T-helper 1 cell (primary cell): ENCODE measurements around the gene SF3B4.
A peak's percentile ranks its signal among the peaks of the same experiment; 100 is the strongest.
"Not testable (repeated sequence)": the region's sequence is repeated elsewhere in the genome, so short reads cannot be mapped to it uniquely, and the experiment has no call there.

Experiments used
- DNase-seq, 5 donors: peaks; one replicate each; pipeline ENCODE4 v3.0.0-alpha.2; 2012 to 2020

SF3B4 gene

DNA sequence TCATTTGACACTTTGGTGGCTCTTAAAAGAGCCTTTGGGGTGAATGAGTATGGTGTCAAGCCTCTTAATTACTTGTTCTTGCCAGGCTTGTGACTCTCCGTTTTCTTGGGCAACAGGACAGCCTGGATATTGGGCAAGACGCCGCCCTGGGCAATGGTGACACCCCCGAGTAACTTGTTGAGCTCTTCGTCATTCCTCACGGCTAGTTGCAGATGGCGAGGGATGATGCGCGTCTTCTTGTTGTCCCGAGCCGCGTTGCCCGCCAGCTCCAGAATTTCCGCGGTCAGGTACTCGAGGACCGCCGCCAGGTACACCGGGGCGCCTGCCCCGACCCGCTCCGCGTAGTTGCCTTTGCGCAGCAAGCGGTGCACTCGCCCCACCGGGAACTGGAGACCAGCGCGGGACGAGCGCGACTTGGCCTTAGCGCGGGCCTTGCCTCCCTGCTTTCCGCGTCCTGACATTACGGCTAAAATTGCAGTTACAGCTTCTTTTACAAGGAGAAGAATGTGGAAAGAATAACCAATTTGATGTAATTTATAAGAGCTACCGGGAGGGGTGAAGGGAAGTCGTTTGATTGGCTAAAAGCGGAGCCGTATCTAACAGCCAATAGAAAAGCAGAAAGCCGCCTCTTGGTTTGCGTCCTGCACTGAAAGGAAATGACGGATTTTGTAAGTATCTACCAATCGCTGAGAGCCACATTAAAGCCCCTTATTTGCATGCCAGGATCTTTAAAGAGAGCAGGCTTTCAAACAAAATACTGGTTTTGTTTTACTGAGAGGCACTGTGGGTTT is 40.0 kb downstream of the SF3B4 start:
- peak; percentile 55 to 98 (median 76) for DNase-seq

DNA sequence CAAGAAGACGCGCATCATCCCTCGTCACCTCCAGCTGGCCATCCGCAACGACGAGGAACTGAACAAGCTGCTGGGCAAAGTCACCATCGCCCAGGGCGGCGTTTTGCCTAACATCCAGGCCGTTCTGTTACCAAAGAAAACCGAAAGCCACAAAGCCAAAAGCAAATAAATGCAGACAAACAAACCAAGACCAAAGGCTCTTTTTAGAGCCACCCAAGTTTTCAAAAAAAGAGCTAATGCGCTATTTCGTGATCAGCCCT is 40.5 kb downstream of the SF3B4 start:
- DNase-seq: not testable (repeated sequence)

DNA sequence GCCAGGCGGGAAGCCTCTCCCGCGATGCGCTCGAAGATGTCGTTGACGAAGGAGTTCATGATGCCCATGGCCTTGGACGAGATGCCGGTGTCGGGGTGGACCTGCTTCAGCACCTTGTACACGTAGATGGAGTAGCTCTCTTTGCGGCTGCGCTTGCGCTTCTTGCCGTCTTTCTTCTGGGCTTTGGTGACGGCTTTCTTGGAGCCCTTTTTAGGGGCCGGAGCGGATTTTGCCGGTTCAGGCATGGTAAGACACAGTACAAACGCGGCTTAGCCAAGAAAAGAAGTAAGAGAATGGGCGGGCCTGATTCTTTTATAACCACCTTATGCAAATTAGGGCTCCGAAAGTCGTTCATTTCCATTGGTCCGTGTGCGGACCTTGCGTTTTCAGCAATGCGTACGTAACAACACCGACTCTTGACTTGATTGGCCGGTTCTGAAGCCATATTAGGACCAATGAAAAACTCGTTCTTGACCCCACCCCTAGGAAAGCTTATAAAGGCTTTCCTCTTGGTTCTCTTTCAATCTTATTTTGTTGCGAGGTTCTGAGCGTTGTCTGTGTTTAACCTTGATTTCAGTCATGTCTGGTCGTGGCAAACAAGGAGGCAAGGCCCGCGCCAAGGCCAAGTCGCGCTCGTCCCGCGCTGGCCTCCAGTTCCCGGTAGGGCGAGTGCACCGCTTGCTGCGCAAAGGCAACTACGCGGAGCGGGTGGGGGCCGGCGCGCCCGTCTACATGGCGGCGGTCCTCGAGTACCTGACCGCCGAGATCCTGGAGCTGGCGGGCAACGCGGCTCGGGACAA is 41.0 kb downstream of the SF3B4 start:
- DNase-seq: peak; percentile 70 to 99 (median 85)

DNA sequence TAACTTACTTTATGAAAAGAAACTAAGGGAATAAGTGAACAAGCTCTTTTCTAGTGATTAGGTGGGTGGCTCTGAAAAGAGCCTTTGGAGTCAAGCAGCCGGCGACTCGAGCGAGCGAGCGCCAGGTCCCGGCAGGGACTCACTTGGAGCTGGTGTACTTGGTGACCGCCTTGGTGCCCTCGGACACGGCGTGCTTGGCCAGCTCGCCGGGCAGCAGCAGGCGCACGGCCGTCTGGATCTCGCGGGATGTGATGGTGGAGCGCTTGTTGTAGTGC is 41.5 kb downstream of the SF3B4 start:
- not testable (repeated sequence) for DNase-seq

DNA sequence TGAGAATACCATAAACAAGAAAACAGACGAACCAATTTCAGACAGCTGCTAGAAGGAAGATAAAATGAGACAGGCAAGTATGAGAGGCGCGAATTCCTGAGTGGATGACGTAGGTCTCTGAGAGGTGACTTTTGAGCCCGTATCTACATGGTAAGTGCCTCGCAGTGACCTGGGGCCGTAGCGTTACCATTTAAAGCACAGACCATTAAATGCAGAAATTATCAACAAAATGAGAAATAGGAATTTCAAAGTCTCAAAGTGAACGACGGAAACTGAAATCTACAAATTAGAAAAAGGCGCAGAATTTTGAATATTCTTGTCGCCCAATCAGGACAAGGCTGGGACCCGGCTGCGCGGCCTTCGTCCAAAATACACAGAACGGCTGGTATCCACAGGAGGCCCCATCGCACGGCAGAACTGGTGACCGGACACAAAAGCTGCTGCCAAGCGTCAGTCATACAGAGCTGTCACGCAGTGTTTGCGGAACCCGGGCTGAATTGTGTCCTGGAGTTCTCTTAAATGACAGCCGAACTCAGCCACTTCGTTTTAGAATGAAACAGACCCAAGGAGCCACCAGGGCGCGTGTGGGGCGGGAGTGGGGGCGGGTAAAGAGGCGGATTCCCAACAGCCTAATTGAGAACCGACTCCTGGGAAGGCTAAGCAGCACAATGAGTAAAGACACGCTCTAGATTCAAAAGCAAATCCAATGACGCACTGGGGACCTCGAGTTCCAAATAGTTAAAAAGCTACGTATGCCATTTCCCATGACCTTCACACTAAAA is 42.1 kb downstream of the SF3B4 start:
- peak in 4 of 5 donors; percentile 48 to 87 (median 58) for DNase-seq

DNA sequence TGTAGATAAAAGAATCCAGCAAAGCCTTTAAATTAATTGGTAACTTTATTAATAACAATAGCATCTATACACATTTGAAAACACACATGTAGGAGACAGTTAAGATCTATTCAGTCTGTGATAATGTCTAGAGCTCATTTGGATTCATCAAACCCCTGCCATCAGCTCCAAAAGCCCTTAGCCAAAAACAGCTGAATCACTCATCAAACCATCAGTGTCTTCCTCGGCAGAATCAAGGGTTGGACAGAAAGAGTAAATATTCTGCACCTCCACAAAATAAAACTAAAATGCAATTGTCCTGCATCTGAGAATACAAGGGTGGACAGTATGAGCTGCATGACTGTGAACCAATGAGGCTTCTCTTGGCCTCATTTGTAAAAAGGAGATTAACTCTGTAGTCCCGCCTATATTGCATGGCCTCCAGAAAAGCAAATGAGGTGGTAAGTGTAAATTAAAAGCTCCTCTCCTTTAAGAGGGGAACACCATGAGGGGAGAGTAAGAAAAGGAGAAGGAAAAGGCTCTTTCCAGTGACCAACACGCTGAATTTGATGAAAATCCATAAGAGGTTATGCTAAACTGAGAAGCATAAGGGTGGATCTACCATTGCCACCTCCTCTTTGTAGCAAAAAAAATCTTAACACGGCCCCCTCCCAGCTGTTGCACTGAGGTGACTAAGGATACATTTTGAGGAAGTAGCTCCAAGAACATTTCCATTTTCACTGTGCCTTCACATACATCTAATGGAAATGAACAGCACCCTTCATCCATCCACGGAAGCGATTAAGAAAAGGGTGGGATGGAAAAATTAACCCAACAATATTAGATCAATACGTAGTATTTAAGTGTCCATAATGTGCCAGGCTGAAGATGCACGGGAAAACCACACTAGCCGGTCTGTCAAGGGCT is 42.9 kb downstream of the SF3B4 start:
- peak in 1 of 5 donors; percentile 61 for DNase-seq

DNA sequence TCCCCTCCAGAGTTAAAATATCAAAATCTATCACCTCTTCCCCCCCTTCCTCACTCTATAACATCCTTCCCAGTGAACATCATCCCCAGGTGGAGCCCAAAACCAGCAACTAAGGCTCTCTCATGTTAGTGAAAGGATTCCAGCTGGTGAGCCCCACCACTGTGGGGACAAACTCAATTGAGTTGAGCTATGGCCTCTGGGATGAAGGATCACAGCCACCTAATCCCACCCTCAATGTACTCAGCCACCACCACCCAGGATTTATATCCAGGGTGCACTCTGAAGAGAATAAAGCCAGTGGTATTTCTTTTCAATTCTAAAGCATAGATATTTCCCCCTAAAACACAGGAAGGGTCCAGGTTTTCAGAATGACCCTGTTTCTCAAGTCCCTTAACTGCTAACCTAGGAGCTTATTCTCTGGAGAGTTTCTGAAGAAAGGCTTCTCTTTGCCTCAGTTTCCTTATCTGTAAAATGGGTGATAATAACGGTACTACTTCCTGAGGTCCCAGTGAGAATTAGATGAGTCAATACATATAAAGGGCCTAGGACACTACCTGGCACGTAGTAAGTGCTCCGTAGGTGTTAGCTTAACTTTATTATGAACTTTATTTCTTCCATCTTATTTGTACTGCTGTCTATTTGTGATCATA is 43.9 kb downstream of the SF3B4 start:
- DNase-seq: no peak

DNA sequence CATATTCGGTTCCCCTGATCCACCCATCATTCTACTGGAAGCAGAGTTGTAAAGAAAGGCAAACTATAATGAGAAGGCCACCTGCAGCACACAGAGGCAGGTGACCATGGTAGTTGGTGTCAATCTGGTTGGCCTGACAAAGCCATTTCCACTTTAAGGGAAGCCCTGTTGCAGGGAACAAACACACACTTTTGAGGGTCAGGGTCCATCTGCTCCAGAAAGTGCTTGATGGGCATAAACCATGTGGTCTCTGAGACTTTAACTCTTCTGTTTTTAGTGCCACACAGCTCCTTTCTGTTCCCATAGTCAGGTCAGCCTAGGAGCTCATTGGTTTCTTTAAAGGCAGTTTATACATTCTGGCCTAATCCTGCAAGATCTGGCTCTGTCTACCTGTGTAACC is 45.7 kb downstream of the SF3B4 start:
- no peak for DNase-seq

DNA sequence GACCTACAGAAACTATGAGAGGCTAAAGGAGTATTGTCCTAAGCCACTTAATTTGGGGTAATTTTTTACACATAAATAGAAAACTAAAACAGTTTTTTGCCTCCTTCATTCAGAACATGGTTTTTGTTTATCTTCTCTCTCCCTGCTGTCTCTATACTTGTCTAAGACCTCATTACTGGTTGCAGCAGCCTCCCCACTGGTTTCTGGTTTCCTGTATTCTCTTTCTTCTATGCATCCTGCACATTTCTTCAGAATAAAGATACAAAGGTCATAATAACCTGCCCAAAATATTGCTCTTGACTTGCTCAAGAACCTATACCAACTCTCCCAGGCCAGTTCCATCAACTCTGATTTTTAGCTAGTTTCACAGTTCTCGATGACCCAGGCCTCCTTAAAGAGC is 48.0 kb downstream of the SF3B4 start:
- DNase-seq: peak in 1 of 5 donors; percentile 23

DNA sequence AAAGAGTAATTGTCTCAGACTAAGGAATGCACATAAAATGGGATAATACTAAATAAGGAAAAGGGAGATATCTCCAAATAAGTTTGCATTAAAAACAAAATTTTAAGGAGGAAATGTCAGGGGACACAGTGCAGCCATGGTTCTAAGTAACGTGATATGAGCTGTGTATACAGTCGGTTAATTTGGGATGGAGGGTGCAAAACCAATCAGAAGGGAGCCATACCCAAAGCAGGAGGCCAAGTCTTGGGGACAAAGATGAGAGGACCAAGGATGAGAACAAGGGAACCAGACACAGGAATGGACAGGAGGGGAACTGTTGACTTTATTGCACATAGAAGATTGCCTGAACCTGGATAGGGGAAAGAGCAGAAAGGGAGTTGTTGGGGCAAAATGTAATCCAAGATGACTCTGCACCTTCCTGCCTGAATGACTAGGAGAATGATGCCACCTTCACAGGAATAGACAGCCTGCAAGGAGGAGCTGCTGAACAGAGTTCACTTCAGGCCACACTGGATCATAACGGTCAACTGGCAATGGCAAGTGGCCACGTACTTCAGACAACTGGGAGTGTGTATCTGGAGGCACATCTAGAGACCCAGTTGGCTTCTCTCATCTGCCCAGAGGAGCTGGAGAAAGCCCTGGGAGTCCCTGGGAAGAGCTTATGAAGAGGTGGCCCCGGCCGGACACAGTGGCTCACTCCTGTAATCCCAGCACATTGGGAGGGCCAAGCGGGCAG is 50.2 kb downstream of the SF3B4 start:
- no peak for DNase-seq
